ENCODE data around the gene MOB3A. TPM values are rescaled to one million over a fixed set of nuclear protein-coding genes. Genes with fewer than 3 reads are reported as not detected.
A peak's percentile ranks its signal among the peaks of the same experiment; 100 is the strongest.

The MOB3A gene
- total and polyA plus RNA-seq, 5 donors: 9.5 to 27.0 (median 21.6) TPM

DNA sequence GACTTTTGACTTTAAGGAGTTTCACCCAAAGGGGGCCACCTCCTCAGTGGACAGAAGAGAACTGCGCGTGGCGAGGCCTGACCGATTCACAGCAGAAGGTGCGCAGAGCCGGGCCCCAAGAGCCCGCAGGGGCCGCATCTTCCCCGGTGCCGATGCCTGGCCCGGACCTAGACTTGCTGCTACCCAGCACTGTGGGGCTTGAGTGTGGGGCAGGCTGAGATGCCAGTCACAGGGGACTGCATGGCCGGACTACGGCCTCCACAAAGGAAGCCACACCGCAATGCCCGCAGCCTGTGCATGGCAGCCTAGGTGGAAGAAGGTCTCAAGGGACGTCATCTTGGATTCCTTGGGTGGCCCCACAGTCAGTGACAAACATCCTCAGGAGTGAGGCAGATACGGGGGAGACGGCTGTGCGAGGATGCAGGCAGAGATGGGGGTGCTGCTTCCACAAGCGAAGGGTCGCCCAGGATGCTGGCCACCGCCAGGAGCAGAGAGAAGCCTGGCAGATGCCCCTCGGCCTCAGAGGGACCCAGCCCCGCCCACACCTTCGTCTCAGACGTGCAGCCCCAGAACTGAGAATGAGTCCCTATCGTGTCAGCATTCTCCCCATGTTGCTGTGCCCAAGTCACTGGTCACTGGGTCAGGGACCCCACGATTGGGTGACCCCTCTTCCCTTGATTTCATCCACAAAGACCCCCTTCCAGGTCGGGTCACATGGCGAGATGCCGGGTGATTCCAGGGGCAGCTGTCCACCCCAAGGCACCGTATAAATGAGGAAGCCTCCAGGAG is 16.9 kb downstream of the MOB3A start:
- no peak for DNase-seq
- H3K4me1 ChIP-seq (ENCODE audit: control insufficient read depth, insufficient read depth, low read length): no peaks in the 10 kb centered on the region
- 91% methylated on average over 32 of the region's 32 CpGs for WGBS
- no peaks in the 10 kb centered on the region for H3K27me3 ChIP-seq (ENCODE audit: control insufficient read depth, insufficient read depth)
- no peak for ATAC-seq
- intact Hi-C loops (cut with DNase I): loop anchor here in 1 of 4 donors (10.0 kb wide), 1 partner anchor 214 kb away; the partner anchor contains the start of gene KLF16
- H3K4me3 ChIP-seq (ENCODE audit: low read length): no peak overlapping the region
- H3K27ac ChIP-seq (ENCODE audit: low read length): no peak overlapping the region
- H3K9me3 ChIP-seq (ENCODE audit: control insufficient read depth, low read length): no peaks in the 10 kb centered on the region

DNA sequence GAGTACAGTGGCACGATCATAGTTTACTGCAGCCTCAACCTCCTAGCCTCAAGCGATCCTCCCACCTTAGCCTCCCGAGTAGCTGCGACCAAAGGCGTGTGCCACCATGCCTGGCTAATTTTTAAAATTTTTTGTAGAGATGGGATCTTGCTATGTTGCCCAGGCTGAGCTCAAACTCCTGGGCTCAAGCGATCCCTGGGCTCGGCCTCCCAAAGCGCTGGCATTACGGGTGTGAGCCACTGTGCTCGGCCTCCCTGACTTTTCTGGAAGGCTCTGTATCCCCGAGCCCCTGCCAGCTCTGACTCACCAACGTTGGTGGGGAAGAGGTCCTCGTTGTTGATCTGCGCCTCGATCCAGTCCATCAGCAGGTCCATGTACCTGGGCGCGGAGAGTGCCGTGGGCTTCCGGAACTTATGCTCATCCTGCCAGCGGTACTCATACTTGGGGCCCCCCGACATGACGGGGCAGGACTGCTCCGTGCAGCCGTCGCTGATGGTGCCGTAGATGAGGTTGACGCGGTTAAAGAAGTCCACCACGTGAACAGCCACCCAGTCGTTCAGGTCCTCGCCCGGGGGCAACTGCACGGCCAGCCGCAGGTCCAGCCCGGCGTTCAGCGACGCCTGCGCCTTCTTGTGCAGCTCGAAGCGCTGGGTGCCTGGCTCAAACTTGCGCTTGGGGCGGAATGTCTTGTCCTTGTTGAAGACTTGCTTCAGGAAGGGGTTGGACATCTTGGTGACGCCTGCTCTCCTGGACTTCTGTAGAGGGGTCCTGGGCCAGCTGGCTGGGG is 18.1 kb downstream of the MOB3A start:
- H3K4me1 ChIP-seq (ENCODE audit: control insufficient read depth, insufficient read depth, low read length): no peaks in the 10 kb centered on the region
- no peak overlapping the region for H3K27ac ChIP-seq (ENCODE audit: low read length)
- H3K4me3 ChIP-seq (ENCODE audit: low read length): no peak overlapping the region
- no peaks in the 10 kb centered on the region for H3K27me3 ChIP-seq (ENCODE audit: control insufficient read depth, insufficient read depth)
- no peaks in the 10 kb centered on the region for H3K9me3 ChIP-seq (ENCODE audit: control insufficient read depth, low read length)
- 96% methylated on average over 44 of the region's 44 CpGs for whole genome bisulfite sequencing
- DNase-seq (no peak), ATAC-seq (no peak)
- intact Hi-C loops (cut with DNase I): loop anchor here in 1 of 4 donors (10.0 kb wide), 1 partner anchor 213 kb away; the partner anchor contains the start of gene KLF16

DNA sequence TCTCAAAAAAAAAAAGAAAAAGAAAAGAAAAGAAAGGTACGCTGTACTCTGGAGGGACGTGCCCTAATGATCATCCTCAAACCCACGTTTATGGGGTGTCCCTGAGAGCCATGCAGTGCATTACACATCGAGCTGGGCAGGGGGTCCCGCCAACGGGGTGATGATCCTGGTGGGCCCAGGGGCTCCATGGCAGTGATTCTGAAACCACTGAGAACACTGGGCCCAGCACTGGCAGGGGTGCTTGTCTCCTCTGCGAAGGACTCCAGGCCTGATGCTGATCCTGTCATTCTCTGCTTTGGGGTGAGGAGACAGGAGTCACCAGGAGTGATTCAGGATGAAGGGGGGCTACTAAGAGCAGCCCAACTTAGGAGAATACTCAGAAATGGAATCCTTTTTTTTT is 18.7 kb downstream of the MOB3A start:
- H3K9me3 ChIP-seq (ENCODE audit: control insufficient read depth, low read length): no peaks in the 10 kb centered on the region
- 92% methylated on average over 7 of the region's 7 CpGs for WGBS
- intact Hi-C loops (cut with DNase I): loop anchor here in 1 of 4 donors (10.0 kb wide), 1 partner anchor 213 kb away; the partner anchor contains the start of gene KLF16
- H3K27ac ChIP-seq (ENCODE audit: low read length): no peak overlapping the region
- H3K4me1 ChIP-seq (ENCODE audit: control insufficient read depth, insufficient read depth, low read length): no peaks in the 10 kb centered on the region
- H3K27me3 ChIP-seq (ENCODE audit: control insufficient read depth, insufficient read depth): no peaks in the 10 kb centered on the region
- ATAC-seq (no peak), DNase-seq (no peak)
- H3K4me3 ChIP-seq (ENCODE audit: low read length): no peak overlapping the region

DNA sequence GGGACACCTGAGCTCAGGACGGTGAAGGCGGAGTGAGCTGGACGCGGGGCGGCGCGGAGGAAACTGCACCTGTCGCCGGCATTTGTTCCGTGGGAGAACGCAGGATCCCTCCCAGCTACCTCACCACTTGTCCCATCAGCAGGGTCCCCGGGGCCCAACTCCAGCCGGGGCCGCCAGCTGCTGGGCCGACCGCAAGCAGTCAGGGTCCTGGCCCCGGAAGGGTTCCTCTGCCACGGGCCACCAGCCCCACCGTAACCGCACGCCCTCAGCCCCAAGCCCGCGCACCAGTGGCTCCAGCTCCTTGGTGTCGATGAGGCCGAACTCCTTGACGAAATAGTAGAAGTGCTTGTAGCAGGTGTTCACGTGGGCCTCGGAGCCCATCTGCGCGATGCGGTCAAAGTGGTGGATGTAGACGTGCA is 19.6 kb downstream of the MOB3A start:
- ATAC-seq (no peak), DNase-seq (no peak)
- H3K4me3 ChIP-seq (ENCODE audit: low read length): no peak overlapping the region
- H3K27ac ChIP-seq (ENCODE audit: low read length): no peak overlapping the region
- WGBS: 97% methylated on average over 32 of the region's 32 CpGs
- intact Hi-C loops (cut with DNase I): loop anchor here in 1 of 4 donors (10.0 kb wide), 1 partner anchor 212 kb away; the partner anchor contains the start of gene KLF16
- H3K27me3 ChIP-seq (ENCODE audit: control insufficient read depth, insufficient read depth): no peaks in the 10 kb centered on the region
- H3K9me3 ChIP-seq (ENCODE audit: control insufficient read depth, low read length): no peaks in the 10 kb centered on the region
- H3K4me1 ChIP-seq (ENCODE audit: control insufficient read depth, insufficient read depth, low read length): no peaks in the 10 kb centered on the region

DNA sequence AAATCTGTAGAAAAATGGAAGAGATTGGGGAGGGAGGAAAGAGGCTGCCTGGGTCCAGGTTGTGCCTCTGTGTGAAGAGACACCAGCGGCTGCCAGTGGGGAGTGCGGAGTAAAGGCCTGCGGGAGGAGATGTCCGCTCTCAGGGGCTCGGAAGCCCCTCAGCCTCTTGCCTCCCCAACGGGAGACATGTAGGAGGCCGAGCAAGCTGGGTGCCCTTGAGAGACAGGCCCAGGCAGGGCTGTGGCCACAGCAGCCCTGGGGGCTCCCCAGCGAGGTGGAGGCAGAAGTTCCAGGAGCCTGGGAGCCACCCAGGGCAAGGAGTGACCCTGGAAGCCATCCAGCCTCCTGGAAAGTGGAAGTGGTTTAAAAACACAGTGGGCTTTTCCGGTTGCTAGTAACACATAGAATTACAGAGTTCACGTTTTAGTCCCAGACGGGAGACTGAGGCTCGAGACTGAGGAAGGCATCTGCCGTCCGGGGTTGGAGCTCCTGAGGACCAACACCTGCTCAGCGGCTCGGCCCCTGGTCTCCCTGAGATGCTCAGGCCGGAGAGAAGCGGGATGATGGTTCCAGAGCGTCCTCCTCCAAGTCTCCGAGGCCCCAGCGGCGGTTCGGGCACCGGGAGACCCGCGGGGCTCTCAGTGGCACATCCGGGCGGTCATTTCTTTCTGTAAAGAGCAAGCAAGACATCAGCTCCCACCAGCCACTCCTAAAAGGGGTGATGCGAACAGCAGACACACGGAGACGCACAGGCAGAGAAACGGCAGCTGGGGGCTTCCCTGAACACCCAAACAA is 23.2 kb downstream of the MOB3A start:
- Histone ChIP-seq H3K4me1 (ENCODE audit: control insufficient read depth, insufficient read depth, low read length) (no peaks in the 10 kb centered on the region), H3K9me3 (ENCODE audit: control insufficient read depth, low read length) (no peaks in the 10 kb centered on the region), H3K27ac (ENCODE audit: low read length) (no peak overlapping the region), H3K4me3 (ENCODE audit: low read length) (no peak overlapping the region), H3K27me3 (ENCODE audit: control insufficient read depth, insufficient read depth) (no peaks in the 10 kb centered on the region)
- 87% methylated on average over 32 of the region's 32 CpGs for WGBS
- intact Hi-C loops (cut with DNase I): loop anchor here in 3 of 4 donors (5.0 to 10.0 kb wide), 3 partner anchors 56 to 208 kb away; partner anchors contain the start of genes BTBD2 (in 1 of the 3) and KLF16 (in 1 of the 3)
- DNase-seq: no peak
- ATAC-seq: no peak

DNA sequence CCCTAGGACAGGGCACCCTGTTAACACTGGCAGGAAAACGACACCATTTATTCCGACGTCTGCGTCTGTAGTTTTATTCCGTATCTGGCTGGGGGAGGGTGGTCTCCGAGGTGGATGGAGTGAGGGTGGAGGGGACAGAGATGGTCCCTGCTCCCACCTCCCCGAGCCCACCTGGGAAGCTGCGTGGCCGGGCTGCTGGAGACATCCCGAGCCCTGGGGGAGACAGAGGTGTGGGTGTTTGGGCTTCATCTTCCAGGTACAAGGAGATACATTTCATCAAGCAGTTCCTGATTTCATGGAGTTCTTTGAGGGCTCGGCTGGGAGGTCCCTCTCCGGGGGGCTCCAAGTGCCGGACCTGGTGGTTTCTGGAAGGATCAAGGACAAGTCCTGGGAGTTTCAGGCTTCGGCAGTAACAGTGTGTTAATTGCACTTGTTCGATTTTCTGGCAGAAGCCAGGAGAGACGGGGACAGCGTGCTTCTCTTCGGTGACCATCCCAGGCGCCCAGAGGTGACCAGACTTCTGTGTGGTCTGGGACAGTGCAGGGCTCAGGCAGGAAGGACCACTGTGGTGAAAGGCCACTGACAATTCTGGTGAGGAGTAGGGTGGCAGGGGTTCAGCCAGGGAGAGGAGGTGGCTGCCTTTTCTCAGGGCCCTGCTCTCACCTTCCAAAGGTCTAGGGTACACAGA is 25.0 kb downstream of the MOB3A start:
- intact Hi-C loops (cut with DNase I): loop anchor here in 3 of 4 donors (5.0 to 10.0 kb wide), 3 partner anchors 54 to 206 kb away; partner anchors contain the start of genes BTBD2 (in 1 of the 3) and KLF16 (in 1 of the 3)
- Histone ChIP-seq H3K4me1 (ENCODE audit: control insufficient read depth, insufficient read depth, low read length) (no peaks in the 10 kb centered on the region), H3K27ac (ENCODE audit: low read length) (no peak overlapping the region), H3K9me3 (ENCODE audit: control insufficient read depth, low read length) (no peaks in the 10 kb centered on the region), H3K4me3 (ENCODE audit: low read length) (no peak overlapping the region), H3K27me3 (ENCODE audit: control insufficient read depth, insufficient read depth) (no peaks in the 10 kb centered on the region)
- no peak for ATAC-seq
- WGBS: 85% methylated on average over 19 of the region's 19 CpGs
- no peak for DNase-seq

DNA sequence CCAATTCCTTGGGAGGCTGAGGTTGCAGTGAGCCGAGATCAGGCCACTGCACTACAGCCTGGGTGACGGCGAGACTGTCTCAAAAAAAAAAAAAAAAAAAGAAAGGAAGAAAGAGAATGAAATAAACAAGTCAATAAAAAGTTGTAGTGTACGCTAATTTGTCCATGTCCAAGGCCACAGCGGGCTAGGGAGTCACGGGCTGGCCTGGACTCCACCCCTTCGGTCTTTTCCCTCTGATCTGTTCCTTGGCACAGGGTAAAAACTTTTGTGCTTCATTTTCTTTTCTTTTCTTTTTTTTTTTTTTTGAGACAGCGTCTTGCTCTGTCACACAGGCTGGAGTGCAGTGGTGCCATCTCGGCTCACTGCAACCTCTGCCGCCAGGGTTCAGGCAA is 25.7 kb downstream of the MOB3A start:
- Histone ChIP-seq H3K9me3 (ENCODE audit: control insufficient read depth, low read length) (no peaks in the 10 kb centered on the region), H3K27ac (ENCODE audit: low read length) (no peak overlapping the region), H3K4me1 (ENCODE audit: control insufficient read depth, insufficient read depth, low read length) (no peaks in the 10 kb centered on the region), H3K4me3 (ENCODE audit: low read length) (no peak overlapping the region), H3K27me3 (ENCODE audit: control insufficient read depth, insufficient read depth) (no peaks in the 10 kb centered on the region)
- WGBS: 86% methylated on average over 10 of the region's 10 CpGs
- no peak for ATAC-seq
- DNase-seq: no peak
- intact Hi-C loops (cut with DNase I): loop anchor here in 3 of 4 donors (5.0 to 10.0 kb wide), 3 partner anchors 53 to 206 kb away; partner anchors contain the start of genes BTBD2 (in 1 of the 3) and KLF16 (in 1 of the 3)

DNA sequence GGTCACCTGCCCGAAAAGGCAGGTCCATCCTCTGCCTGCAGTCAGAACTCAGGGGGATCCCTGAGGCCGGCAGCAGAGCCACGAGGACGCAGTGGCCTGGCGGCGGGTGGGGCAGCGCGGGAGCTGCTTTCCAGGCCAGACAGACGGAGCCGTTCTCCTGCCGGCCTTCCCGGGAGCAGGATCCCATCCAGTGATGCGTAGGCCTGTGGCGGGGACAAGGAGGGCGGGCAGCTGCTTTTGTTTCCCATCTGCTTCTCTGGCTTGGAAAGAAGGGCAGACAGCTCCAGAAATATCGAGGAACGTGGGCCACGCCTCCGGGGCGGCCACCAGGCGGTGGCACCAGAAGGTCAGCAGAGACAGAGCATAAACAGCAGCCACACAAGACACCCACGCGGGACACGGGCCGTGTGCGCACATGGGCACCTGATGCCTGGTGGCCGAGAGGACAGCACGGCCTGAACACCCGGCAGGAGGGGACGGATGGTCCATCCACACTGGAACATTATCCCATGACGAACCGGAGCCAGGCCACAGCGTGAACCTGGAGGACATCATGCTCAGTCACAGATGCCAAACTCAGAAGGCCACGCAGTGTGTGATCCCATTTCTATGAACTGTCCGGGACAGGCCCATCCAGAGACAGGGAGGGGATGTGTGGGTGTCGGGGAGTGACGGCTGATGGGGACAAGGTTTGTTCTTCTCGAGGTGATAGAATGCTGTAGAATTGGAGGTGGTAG is 31.2 kb downstream of the MOB3A start:
- Histone ChIP-seq H3K4me3 (ENCODE audit: low read length) (no peak overlapping the region), H3K27me3 (ENCODE audit: control insufficient read depth, insufficient read depth) (no peaks in the 10 kb centered on the region), H3K27ac (ENCODE audit: low read length) (peak overlapping the region; percentile 75), H3K9me3 (ENCODE audit: control insufficient read depth, low read length) (no peaks in the 10 kb centered on the region), H3K4me1 (ENCODE audit: control insufficient read depth, insufficient read depth, low read length) (peaks cover 6% of the 10 kb centered on the region)
- intact Hi-C loops (cut with DNase I): loop anchor here in 1 of 4 donors (5.0 kb wide), 1 partner anchor 43 kb away; no protein-coding TSS in a partner anchor
- DNase-seq: peak; percentile 62 to 87 (median 83)
- ATAC-seq: peak; percentile 34 to 37
- 47% methylated on average over 38 of the region's 38 CpGs for WGBS

DNA sequence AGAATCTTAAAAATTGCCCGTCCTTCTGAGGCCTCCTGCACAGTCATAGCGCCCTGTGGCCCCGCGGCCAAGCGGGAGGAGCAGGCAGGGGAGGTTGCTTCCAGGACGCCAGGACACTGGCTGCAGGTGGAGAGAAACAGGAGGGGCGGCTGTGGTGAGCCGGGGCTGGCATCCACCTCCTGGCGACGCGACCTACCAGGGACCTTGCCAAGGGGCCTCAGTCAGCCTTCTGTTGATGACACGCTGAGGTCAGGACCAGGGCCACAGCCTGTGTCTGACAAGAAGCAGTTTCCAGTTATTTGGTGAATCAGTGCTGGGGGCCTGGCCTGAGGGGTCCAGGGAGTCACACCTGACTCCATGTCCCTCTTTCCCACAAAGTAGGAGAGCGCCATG is 31.7 kb downstream of the MOB3A start:
- DNase-seq: peak in 1 of 3 donors; percentile 69
- 71% methylated on average over 13 of the region's 13 CpGs for WGBS

More for the DNA sequence above, 31.7 kb downstream of the MOB3A start:
- H3K27me3 ChIP-seq (ENCODE audit: control insufficient read depth, insufficient read depth): no peaks in the 10 kb centered on the region
- peaks cover 8% of the 10 kb centered on the region for H3K4me1 ChIP-seq (ENCODE audit: control insufficient read depth, insufficient read depth, low read length)
- no peak for ATAC-seq
- intact Hi-C loops (cut with DNase I): no loop called here
- H3K9me3 ChIP-seq (ENCODE audit: control insufficient read depth, low read length): no peaks in the 10 kb centered on the region
- H3K4me3 ChIP-seq (ENCODE audit: low read length): no peak overlapping the region
- H3K27ac ChIP-seq (ENCODE audit: low read length): peak overlapping the region; percentile 75

All from right cardiac atrium (tissue), 5 donors.